NCI-H2171 (cell line): ENCODE data around the gene CDK15.
"Not testable (repeated sequence)": the region's sequence is repeated elsewhere in the genome, so short reads cannot be mapped to it uniquely, and the experiment has no call there.

Experiments used
- DNase-seq: peaks from one replicate; lab custom pipeline; 2025; lab: John Stamatoyannopoulos, UW

CDK15 gene

GRCh38 chr2:201790291-201790690 is 16.0 kb upstream of the CDK15 start:
- DNase-seq, result no peak

GRCh38 chr2:201790989-201791388 is 15.3 kb upstream of the CDK15 start:
- DNase-seq, result no peak

- DNase-seq, result no peak
These were observed 12.7 kb upstream of the CDK15 start for GRCh38 chr2:201793631-201794030.

GRCh38 chr2:201794294-201794693 is 12.0 kb upstream of the CDK15 start:
- no peak for DNase-seq

GRCh38 chr2:201795607-201796477 is 10.5 kb upstream of the CDK15 start:
- peak; percentile 17 for DNase-seq

GRCh38 chr2:201796478-201796865 is 9.9 kb upstream of the CDK15 start:
- DNase-seq, result no peak

- no peak for DNase-seq
These were observed 9.0 kb upstream of the CDK15 start for GRCh38 chr2:201797175-201797840.

- DNase-seq, result no peak
These were observed 8.0 kb upstream of the CDK15 start for GRCh38 chr2:201798252-201798913.

GRCh38 chr2:201798914-201799285 is 7.4 kb upstream of the CDK15 start:
- DNase-seq, result not testable (repeated sequence)

- peak; percentile 48 for DNase-seq
These were observed 1.2 kb downstream of the CDK15 start for GRCh38 chr2:201807452-201807999.

- DNase-seq, result no peak
These were observed 1.7 kb downstream of the CDK15 start for GRCh38 chr2:201808027-201808426.

- no peak for DNase-seq
These were observed 3.3 kb downstream of the CDK15 start for GRCh38 chr2:201809633-201810032.

- not testable (repeated sequence) for DNase-seq
These were observed 4.3 kb downstream of the CDK15 start for GRCh38 chr2:201810604-201811003.

GRCh38 chr2:201813996-201814760 is 7.8 kb downstream of the CDK15 start:
- DNase-seq, result peak; percentile 70

GRCh38 chr2:201816657-201817575 is 10.6 kb downstream of the CDK15 start:
- DNase-seq, result no peak

- peak; percentile 61 for DNase-seq
These were observed 14.2 kb downstream of the CDK15 start for GRCh38 chr2:201820383-201821007.

- peak; percentile 92 for DNase-seq
These were observed 14.7 kb downstream of the CDK15 start for GRCh38 chr2:201821080-201821479.

GRCh38 chr2:201824212-201824611 is 17.9 kb downstream of the CDK15 start:
- no peak for DNase-seq

GRCh38 chr2:201827621-201828020 is 21.3 kb downstream of the CDK15 start:
- no peak for DNase-seq

GRCh38 chr2:201828220-201828619 is 21.9 kb downstream of the CDK15 start:
- no peak for DNase-seq
